HG03442 (cell line): ENCODE results near the gene CNR1.
A peak's percentile ranks its signal among the peaks of the same experiment; 100 is the strongest.
"Not testable (repeated sequence)": the region's sequence is repeated elsewhere in the genome, so short reads cannot be mapped to it uniquely, and the experiment has no call there.

ENCODE experiments used
- ATAC-seq: cut with Tn5 transposase; IDR thresholded peaks from one replicate; pipeline ENCODE4 v1.9.1; 2021; ENCODE audit warnings: mild to moderate bottlenecking, moderate library complexity; ENCODE audit not compliant: unreplicated experiment

CNR1 gene

DNA sequence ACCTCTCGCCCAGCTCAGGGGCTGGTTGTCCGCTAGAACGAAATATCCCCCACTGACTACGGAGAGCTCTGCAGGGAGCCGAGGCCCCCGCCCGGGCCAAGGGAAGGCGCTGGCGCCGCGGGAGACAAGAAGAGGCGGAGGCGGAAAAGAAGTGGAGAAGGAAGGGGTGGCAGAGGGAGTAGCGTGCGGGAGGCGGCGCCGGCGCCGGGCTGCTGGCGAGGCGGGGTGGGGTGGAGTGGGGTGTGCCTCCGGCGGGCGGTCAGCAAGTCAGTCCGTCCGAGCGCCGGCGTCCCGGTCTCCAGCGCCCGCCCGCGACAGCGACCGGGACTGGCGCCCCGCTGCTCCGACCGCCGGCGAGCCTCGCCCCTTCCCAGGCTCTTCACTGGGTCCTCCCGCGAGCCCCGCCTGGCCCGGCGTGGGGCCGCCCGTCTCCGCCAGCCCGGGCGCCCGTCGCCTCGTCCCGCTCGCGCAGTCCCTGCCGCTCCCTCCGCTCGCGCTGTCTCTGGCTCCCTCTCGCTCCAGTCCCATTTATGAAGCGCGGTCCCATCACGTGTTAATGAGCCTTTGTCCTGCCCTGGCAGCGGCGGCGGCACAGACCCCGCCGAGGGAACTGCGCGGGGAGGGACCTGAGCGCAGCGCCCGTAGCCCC is at the start of gene CNR1:
CNR1 (minus strand) TSS at position 504 of the 649 bp plus-strand sequence. CDS start 21,073 bp downstream, outside the sequence.
- ATAC-seq = peak; percentile 44

DNA sequence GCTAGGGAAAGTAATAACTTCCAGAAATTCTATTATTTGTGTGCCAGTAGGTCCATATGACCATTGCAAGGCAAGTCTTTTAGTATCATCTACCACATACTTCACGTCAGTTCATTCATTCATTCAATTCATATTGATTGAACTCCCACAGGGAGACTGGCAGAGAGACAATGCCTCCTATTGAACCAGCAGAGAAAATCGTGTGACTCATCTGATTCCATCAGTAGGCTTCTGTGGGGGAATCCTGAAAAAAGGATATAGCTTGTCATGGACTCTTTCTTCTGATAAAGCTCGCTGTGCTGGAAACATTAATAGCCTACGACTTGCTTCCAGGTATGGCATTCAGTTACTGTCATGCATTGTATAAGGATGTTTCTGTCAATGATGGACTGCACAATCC is 45.3 kb upstream of the CNR1 start:
- ATAC-seq = no peak

DNA sequence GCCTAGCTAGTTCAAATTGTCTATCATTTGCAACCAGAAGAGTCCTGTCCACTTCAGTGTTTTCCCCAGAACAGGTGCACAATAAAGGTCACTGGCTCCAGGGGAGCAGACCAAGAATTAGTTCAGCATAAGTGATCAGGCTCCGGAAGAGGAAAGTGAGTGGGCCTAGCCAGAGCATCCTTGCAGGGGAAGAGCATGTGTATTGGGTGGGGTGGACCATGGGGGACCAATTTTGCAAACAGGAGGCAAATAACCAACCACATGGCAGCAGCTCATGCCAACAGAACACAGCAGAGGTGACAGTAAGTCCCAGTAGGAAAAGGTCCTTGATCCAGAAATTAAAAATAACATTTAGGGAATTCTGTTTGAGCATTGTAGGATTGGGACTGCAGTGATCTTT is 43.2 kb upstream of the CNR1 start:
- no peak for ATAC-seq

DNA sequence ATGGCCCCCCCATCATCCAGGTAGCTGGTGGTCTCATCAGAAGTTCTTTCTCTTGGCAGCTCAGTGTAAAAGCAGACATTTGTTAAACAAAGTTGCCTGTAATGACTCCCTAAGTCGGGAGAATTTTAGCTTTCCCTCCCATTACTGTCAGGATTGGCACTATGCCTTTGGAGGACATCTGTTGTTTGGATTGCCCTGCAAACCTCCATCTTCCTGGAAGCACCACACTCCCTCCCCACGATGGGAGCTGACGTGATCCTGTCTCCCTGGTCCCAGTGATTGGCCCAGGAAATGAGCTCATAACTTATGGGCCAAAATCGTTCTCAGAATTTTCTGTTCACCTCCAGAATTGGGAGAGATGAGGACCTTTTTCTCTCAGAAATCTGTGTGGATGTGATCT is 42.6 kb upstream of the CNR1 start:
- ATAC-seq = no peak

DNA sequence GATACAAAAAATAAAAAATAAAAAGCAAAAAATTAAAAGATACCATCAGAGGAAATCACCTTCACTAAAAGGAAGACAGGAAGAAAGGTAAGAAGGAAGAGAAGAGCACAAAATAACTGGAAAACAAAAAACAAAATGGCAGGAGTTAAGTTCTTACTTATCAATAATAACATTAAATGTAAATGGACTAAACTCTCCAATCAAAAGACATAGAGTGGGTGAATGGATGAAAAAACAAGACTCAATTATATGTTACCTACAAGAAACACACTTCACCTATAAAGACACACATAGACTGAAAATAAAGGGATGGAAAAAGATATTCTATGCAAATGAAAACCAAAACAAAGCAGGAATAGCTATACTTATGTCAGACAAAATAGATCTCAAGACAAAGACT is 35.6 kb upstream of the CNR1 start:
- not testable (repeated sequence) for ATAC-seq

DNA sequence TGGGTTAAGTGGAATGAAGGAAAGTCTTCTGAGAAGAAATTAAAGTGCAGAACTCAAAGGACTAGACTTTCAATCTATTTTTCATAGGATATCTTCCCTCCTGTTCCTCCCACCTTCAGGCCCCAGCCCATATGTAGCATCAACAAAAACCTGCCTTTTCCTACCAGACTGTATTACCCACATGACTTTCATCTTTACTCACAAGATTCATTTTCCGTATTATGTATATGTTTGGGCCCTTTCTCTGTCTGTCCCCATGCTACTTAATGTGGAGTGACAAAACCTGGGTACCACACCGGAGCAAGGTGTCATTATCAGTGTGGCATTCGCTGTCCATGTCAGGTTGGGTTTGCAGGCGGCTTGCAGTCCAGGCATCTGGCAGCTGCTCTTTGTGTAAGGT is 18.8 kb upstream of the CNR1 start:
- ATAC-seq = no peak

DNA sequence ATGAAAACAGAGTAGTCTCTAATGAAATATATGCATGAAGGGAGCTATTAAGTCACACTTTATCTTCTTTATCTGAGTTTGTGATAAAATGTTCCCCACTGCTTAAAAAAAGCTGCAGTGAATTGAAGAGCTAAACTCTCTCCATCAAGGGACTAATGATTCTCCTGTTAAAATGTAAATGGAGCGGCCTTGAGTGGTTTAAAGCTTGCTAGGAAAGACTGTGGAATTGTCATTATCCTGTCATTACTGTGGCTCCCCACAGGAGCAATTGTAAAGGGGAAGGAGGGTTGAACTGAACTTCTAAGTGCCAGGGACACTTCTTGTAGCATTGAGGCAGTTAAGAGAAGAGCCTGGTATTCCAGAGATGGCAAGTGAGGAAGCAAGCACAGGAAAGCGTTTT is 17.3 kb upstream of the CNR1 start:
- ATAC-seq = no peak

DNA sequence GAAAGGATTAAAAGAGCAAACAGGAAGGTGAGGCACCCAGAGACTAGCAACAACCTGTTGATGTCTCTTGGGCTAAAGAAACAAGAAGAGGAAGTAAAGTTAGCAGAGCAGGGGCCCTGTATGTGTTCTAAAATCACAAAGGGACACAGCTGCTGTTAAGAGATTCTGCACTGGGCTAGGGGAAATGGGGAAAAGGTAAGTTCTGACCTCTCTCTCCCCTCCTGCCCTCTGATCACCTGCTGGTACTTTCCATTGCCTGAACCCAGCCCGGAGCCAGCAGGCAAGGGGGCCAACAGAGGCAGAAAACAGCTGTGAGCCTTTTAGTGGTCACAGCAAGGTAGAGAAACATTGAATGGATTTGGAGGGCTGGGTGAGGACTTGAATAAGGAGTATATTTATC is 13.5 kb upstream of the CNR1 start:
- ATAC-seq = peak; percentile 61

DNA sequence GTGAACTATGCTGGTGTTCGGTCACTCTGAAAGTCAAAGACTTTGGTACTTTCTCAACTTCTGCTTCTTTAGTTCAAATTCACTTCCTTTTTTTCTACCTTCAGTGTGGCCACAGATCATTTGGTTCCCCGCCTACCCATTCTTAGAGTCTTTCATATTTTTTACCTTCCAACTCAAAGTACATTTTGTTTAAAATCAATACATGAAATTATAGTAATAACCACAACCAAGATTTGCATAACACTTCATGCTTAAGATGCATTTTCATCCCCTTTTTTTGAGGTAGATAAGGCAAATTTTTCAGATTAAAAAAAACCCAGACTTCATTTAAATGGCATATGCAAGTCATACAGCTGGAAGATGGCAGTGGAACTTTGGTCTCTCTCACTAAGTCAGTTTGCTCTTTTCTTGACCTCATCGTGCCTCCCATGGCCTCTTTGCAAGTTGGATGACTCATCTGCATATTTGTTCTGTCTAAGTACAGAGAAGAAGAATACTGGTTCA is 11.9 kb upstream of the CNR1 start:
- ATAC-seq = peak; percentile 39

DNA sequence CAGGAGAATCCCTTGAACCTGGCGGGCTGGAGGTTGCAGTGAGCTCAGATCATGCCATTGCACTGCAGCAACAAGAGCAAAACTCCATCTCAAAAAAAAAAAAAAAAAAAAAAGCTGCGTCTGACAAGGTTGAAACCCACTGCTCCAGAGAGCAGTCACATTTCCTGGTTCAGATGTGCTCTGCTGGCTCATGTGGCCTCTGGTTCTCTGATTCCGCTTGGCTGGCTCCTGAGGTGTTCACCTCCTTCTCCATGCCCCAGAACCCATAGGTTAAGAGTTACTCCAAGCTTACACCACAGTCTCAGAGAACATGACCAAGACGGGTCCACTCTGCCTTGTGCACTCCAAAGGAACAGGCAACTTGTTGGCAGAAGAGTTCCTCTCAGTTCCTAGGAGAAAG is 8.8 kb upstream of the CNR1 start:
- no peak for ATAC-seq

DNA sequence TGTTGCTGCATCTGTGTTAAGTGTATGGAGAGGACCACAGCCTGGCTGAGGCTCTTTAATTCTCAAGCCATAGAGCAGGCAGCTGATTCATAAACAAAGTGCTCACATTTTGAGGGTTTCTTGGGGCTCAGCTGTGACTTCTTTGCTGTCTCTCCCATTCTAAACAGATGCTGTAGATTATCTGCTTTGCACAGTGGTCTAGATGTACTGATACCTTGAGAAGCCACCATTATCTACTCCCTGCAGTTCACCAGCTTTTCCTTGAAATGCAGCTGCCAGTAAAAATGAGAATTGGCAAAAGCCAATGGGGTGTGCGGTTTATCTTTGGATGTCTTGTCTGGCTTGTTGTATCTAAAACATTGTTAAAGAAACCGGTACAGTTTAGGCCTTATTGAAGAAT is 5.2 kb upstream of the CNR1 start:
- ATAC-seq = no peak

DNA sequence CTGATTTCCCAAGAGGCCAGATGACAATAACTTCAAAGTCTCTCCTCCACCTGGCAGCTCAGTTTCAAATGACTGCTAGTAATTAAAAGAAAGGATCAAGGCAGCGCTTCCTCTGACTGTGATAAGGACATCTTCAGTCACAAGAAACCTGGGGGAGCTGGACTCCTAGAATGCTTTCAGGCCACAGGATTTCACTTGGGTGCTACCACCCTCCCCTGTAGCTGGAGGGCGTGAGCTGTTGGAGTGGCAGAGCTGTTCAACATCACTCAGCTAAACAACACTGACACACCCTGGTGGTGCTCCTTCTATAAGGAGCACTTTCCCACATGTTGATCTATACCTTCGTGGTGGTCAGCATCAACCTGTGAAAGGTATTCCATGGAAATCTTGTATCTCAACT is 2.2 kb upstream of the CNR1 start:
- ATAC-seq = no peak

DNA sequence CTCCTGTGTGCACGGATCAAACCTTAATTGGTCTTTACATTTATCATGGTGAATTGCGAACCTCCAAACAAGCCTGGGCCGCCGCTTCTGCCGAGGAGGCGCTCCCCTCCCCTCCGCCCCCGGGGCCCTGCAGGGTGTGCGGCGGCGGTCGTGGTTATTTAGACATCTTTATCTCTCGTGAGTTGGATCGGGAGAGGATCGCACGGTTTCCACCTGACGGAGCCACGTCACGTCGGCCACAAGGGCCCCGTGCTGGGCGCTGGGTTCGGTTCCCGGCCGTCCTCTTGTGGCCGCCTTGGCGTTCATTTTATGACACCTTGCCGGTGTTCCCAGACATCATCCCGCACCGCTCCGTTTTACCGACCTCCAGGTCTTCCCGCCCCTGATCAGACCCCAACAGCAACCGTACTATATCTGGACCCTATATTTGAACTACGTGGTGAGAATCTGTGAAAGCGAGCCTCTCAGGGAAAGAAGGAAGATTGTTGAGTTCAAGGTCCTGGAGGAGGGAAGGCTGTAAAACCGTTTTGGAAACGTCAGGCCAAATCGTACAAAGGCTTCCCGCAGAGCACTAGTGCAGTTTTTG is 1.3 kb upstream of the CNR1 start:
- ATAC-seq = peak; percentile 4

DNA sequence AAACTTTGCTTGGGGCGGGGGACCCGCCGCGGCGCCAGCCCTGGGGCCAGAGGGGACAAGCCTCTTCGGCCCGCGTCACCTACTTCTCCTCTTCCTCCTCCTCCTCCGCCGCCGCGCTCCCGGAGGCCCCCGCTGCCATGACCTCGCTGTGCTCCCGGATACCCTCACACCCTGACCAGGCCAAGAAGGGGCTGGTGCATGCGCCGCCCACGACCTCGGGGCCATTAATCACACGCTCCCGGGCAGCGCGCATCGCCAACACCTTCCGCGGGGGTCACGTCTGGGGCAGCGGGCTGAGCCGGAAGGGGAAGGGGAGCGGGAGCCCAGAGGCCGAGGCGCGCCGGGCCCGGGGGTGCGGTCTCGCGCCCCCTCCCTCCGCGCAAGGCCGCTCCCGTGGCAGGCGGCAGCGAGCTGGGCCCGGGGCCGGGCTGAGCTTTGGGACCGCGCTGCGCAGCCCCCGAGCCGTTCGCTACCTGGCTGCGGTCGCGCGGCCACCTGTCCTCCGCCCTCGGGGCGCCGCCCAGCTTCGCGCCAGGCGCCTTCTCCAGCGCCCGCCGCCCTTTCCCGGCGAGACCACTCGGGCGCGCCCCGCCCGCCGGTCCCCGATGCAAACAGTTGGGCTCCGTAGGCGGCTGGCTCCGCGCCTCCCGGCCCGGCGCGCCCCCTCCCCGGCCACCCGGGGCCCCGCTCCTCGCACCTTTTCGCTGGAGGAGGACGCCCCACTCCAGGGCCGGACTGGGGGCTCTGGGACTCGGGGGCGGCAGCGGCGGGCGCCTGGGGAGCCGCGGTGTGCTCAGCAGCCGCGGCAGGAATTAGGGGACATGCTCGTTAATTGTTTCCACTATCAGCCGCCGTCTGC is 575 bp upstream of the CNR1 start:
- ATAC-seq = peak; percentile 26

DNA sequence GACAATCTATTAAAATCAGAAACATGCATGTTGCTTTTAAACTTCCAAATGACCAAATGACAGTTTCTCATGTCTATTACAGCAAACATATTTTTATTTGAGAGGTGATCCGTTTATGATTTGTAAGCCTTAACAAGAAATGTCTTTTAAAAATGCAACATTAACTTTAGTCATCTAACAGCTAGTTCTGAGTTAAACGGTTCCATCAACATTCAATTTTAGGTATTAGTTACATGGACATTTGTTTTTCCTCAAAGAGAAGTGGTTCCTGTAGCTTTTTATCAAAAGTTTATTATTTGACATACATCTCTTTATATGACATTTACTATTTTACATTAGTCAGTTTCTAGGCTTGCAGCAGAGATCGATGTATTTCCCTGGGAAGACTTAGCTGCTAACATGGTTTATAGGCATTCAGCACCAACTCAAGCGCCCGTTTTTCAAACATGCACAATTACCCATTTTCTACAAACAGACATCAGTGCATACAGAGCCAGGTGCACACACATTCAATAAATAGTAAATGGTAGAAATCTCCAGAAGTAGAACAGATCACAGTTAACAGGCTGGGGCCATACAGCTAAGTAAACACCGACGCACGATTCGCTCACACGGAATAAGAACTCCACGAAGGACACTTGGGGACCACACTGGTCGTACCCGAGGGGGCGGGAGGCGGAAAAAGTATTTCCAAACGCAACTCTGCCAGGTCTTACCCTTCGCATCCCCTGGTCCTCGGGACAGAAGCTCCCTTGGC is 882 bp downstream of the CNR1 start:
- peak; percentile 2 for ATAC-seq

DNA sequence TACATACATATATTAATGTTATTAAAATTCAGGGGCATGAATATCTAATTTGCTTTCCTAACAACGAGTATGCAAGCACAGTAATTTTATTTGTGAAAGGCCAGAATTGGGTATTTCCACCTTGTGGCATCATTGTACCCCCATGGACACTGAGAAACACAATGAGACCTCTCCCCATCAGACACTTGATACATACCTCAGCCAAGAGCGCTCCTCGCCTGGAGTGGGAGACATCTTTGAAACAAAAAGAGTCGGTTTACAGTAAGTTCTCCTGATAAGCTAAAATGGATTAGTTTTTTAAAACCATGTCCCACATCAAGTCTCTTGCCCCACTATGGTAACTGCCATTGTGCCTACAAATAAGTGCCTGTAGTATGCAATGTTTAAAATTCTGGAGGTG is 2.1 kb downstream of the CNR1 start:
- ATAC-seq = no peak

DNA sequence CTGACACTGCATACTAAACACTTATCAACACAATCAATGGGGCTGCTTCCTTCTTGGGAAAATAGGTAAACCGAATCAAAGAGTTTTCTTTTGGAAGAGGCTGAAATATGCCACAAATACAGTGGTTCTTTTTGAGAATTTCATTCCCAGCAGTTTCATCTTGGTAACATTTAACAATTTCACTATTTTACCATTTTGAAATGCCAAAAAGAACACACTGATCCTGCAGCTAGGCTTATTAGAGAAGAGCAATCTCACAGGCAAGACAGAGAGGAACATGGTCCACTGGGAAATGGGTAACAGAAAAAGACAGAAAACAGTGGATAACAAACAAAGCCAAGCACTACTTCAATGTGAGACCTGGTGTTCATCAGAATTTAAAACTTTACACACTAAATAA is 2.5 kb downstream of the CNR1 start:
- ATAC-seq = no peak

DNA sequence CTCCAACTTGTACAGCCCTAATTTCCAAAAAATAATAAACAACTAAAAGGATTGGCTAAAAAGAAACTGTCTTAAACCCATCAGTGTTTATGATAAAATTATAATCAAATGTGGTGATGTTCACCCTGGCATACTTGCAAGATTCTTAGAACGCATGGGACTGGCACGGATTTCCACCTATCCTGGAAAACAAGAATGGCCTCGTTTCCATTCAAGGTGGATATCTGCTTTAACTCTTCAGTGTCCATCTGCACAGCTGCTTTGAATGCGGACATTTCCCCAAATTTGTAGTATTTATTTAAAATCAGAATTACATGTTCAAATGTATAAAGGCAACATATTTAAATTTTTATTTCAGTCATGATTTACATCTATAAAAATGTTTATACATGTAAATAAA is 4.2 kb downstream of the CNR1 start:
- no peak for ATAC-seq

DNA sequence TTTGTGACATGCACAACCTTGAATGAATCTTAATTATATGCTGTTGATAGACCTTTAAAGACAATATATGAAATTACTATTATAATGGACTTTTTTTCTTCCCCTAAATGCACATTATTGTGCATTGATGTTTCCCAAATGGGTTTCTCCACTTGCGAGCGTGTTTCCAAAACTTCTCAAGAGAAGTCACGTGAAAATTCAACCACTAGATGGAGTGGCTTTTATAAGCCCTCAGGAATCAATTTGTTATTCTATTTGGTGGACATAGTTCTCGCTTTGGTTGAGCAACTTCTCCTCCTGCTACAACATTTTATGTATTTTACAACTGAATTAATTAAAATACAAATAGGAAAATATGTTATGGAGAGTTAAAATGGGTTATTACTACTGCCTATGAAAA is 9.0 kb downstream of the CNR1 start:
- ATAC-seq = no peak

DNA sequence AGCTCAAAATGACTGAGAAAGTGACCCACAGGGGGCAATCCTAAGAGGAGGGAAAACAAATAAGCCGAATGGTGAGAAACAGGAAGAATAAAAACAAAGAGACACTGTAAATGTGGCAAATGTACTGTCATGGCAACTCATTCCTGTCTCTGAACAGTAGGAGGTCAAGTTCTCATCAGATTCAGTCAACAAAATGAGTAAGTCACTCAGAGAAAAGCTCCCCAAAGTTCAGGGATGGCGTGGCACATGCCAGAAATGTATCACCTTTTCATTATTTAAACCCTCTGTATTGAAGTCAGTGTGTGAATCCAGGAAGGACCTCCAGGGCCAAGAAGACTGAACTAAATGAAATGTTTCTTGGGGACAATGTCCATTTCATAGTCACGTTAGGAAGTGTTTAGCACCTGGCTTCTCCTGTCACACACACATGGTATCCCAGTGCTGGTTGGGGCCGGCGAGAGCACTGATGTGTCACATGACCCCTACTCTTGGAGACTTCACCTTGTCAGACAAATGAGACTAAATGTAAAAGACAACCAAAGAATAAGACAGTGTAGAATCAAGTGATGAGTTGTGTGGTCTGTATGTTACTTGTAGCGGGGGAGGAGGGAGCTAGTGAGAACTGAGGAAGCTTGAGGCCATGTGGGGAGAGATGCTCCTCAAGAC is 20.7 kb downstream of the CNR1 start:
- no peak for ATAC-seq
